A549 (cell line): ENCODE results near the gene CD300C. TPM values are rescaled to one million over a fixed set of nuclear protein-coding genes. Genes with fewer than 3 reads are reported as not detected.

Source experiments
- ATAC-seq, 2 experiments: fragments of 200-7000 bp in 1 of 2; fragments of >200 bp in 1 of 2; cut with Nextera tagmentation in 1 of 2; cut with Tn5 transposase in 1 of 2; 3 replicates each; pipeline versions ENCODE4 v1.8.0 to v1.9.1; 2018 to 2020; ENCODE audit warnings: mild to moderate bottlenecking in 1 of 2, moderate library complexity in 1 of 2
- CTCF ChIA-PET: fragments of 300-600 bp; sonication (Branson Sonifier 250); formaldehyde crosslinking; extraction: SDS; loops from one replicate; lab custom pipeline; 2021; ENCODE audit warnings: antibody characterized with exemption, inconsistent platforms; lab: Yijun Ruan, JAX
- POLR2A ChIA-PET: fragments of 350-600 bp; formaldehyde crosslinking; extraction: SDS; loops from one replicate; lab custom pipeline; 2021; ENCODE audit warnings: antibody characterized with exemption, inconsistent platforms; lab: Yijun Ruan, JAX
- DNase-seq, 2 experiments: peaks; one replicate each; pipeline versions ENCODE4 v3.0.0 to v3.0.0-alpha.2; 2011 to 2016; ENCODE audit warnings: low read depth in 1 of 2, low spot score in 1 of 2
- FAIRE-seq: peaks from 2 replicates; lab custom pipeline; 2011; peaks lifted over from hg19 to GRCh38; lab: Jason Lieb, UNC
- H3K27ac ChIP-seq, 2 experiments: fragments of >200 bp; sonication (Bioruptor Twin); formaldehyde crosslinking; 3 replicates each; pipeline ENCODE4 v1.5.1; 2016 to 2017
- H3K4me1 ChIP-seq: fragments of >200 bp; sonication (Bioruptor Twin); formaldehyde crosslinking; 3 replicates; pipeline ENCODE4 v1.6.1; 2016
- H3K4me2 ChIP-seq: fragments of >200 bp; sonication (Bioruptor Twin); formaldehyde crosslinking; 3 replicates; pipeline ENCODE4 v1.6.1; 2016
- H3K4me3 ChIP-seq: fragments of >200 bp; sonication (Bioruptor Twin); formaldehyde crosslinking; 3 replicates; pipeline ENCODE4 v1.5.1; 2016
- H3K9me3 ChIP-seq: fragments of >200 bp; sonication (Bioruptor Twin); formaldehyde crosslinking; 3 replicates; pipeline ENCODE4 v1.6.1; 2016
- ATOH8 ChIP-seq: fragments of 250-450 bp; sonication (Bioruptor Pico); IDR thresholded peaks from 2 replicates; pipeline ENCODE4 v1.5.0; 2020; ENCODE audit warnings: low read depth, mild to moderate bottlenecking, moderate library complexity
- BCL3 ChIP-seq: fragments of >200 bp; sonication (Bioruptor Twin); formaldehyde crosslinking; IDR thresholded peaks from 3 replicates; pipeline ENCODE4 v1.6.1; 2016
- CBX8 ChIP-seq: fragments of 200-600 bp; sonication (generic); IDR thresholded peaks from 2 replicates; pipeline ENCODE4 v1.6.1; 2016
- CEBPB ChIP-seq, 2 experiments: fragments of >200 bp in 1 of 2; sonication (Bioruptor Twin) in 1 of 2; formaldehyde crosslinking in 1 of 2; IDR thresholded peaks; 2 replicates each; pipeline ENCODE4 v1.6.1; 2012 to 2016
- CHD4 ChIP-seq: fragments of 200-600 bp; sonication (generic); IDR thresholded peaks from 2 replicates; pipeline ENCODE4 v1.6.1; 2016; ENCODE audit warnings: antibody characterized with exemption, mild to moderate bottlenecking, borderline replicate concordance
- HDAC2 ChIP-seq: fragments of 200-600 bp; sonication (generic); IDR thresholded peaks from 2 replicates; pipeline ENCODE4 v1.6.1; 2016
- HMGXB4 ChIP-seq: fragments of 250-450 bp; sonication (Bioruptor Pico); IDR thresholded peaks from 2 replicates; pipeline ENCODE4 v1.5.0; 2021; ENCODE audit warnings: mild to moderate bottlenecking, moderate library complexity, borderline replicate concordance
- HOXA7 ChIP-seq: fragments of 250-450 bp; sonication (Bioruptor Pico); IDR thresholded peaks from 2 replicates; pipeline ENCODE4 v1.5.0; 2020; ENCODE audit warnings: mild to moderate bottlenecking, moderate library complexity
- HOXB13 ChIP-seq: fragments of 250-450 bp; sonication (Bioruptor Pico); IDR thresholded peaks from 2 replicates; pipeline ENCODE4 v1.5.0; 2020; ENCODE audit warnings: low read depth, mild to moderate bottlenecking, moderate library complexity
- JUN ChIP-seq, 2 experiments: fragments of >200 bp; sonication (Bioruptor Twin); formaldehyde crosslinking; IDR thresholded peaks; 2 replicates in 1 of 2; 3 replicates in 1 of 2; pipeline ENCODE4 v1.6.1; 2016 to 2017
- KDM5A ChIP-seq: fragments of 200-600 bp; sonication (generic); IDR thresholded peaks from 2 replicates; pipeline ENCODE4 v1.6.1; 2016; ENCODE audit warnings: antibody characterized with exemption, mild to moderate bottlenecking
- MAFK ChIP-seq: fragments of 450-650 bp; IDR thresholded peaks from 2 replicates; pipeline ENCODE4 v1.6.1; 2014; ENCODE audit not compliant: partially characterized antibody
- MAX ChIP-seq: IDR thresholded peaks from 2 replicates; pipeline ENCODE4 v1.6.1; 2012
- NFE2L2 ChIP-seq: fragments of 150-350 bp; conservative IDR thresholded peaks from 2 replicates; pipeline ENCODE4 v1.6.1; 2014; ENCODE audit warnings: low read length
- PBX3 ChIP-seq: IDR thresholded peaks from 2 replicates; pipeline ENCODE4 v1.6.1; 2012
- PHF8 ChIP-seq: fragments of 200-600 bp; sonication (generic); IDR thresholded peaks from 2 replicates; pipeline ENCODE4 v1.6.1; 2016; ENCODE audit warnings: low read depth, mild to moderate bottlenecking, antibody characterized with exemption, moderate library complexity, borderline replicate concordance
- RAD21 ChIP-seq, 2 experiments: fragments of >200 bp in 1 of 2; sonication (Bioruptor Twin) in 1 of 2; formaldehyde crosslinking in 1 of 2; IDR thresholded peaks in 1 of 2; conservative IDR thresholded peaks in 1 of 2; 2 replicates in 1 of 2; 3 replicates in 1 of 2; pipeline ENCODE4 v1.6.1; 2012 to 2018; ENCODE audit warnings: inconsistent platforms in 1 of 2
- RARB ChIP-seq: fragments of 250-450 bp; sonication (Bioruptor Pico); IDR thresholded peaks from 2 replicates; pipeline ENCODE4 v1.8.0; 2021; ENCODE audit warnings: mild to moderate bottlenecking, moderate library complexity
- RCOR1 ChIP-seq: fragments of 150-350 bp; IDR thresholded peaks from 2 replicates; pipeline ENCODE4 v1.6.1; 2014; ENCODE audit warnings: antibody characterized with exemption, low read length, low read depth
- RFX5 ChIP-seq: fragments of 450-650 bp; IDR thresholded peaks from 2 replicates; pipeline ENCODE4 v1.7.1; 2014; ENCODE audit warnings: antibody characterized with exemption, mild to moderate bottlenecking, moderate library complexity
- TFCP2L1 ChIP-seq: fragments of 250-450 bp; sonication (Bioruptor Pico); IDR thresholded peaks from 2 replicates; pipeline ENCODE4 v1.5.0; 2021; ENCODE audit warnings: mild to moderate bottlenecking
- TP53 ChIP-seq: fragments of 250-450 bp; sonication (Bioruptor Pico); IDR thresholded peaks from 2 replicates; pipeline ENCODE4 v1.5.0; 2021; ENCODE audit warnings: mild to moderate bottlenecking, moderate library complexity
- USF2 ChIP-seq: fragments of 450-650 bp; IDR thresholded peaks from 2 replicates; pipeline ENCODE4 v1.6.1; 2014; ENCODE audit warnings: antibody characterized with exemption
- ZFP36 ChIP-seq: fragments of 450-650 bp; IDR thresholded peaks from 2 replicates; pipeline ENCODE4 v1.6.1; 2014; ENCODE audit warnings: borderline replicate concordance; ENCODE audit not compliant: partially characterized antibody
- ZNF302 ChIP-seq: fragments of 250-450 bp; sonication (Bioruptor Pico); IDR thresholded peaks from 2 replicates; pipeline ENCODE4 v1.9.0; 2021; ENCODE audit warnings: inconsistent platforms, mild to moderate bottlenecking, moderate library complexity
- ZSCAN20 ChIP-seq: fragments of 250-450 bp; sonication (Bioruptor Pico); IDR thresholded peaks from 2 replicates; pipeline ENCODE4 v1.8.0; 2022; ENCODE audit warnings: mild to moderate bottlenecking, moderate library complexity
- WGBS: methylation state at CpG from one replicate; pipeline ENCODE4 v1.1.6; 2017; ENCODE audit errors: missing lambda C conversion rate; 5-methylcytosine and 5-hydroxymethylcytosine counted together
- polyA plus RNA-seq, 4 experiments: library from polyadenylated mRNA; depleted of rRNA in 3 of 4; stranded (reverse); fragments of >200 nt; fragmentation: RNase III in 1 of 4; extraction: RNeasy Plus Mini Kit Qiagen cat#74134 plus additional on column Dnase treatment in 1 of 4; gene quantifications; 2 replicates in 3 of 4; 3 replicates in 1 of 4; pipeline ENCODE4 v1.2.3, GENCODE V29; 2011 to 2017

CD300C gene
- polyA plus RNA-seq, 2 of the 4 experiments (the other 2 are of a cell fraction), result not detected

- no peak for DNase-seq
- no peak for TF ChIP-seq ZFP36
- TF ChIP-seq NFE2L2, result no peak
- TF ChIP-seq RAD21 (conservative IDR thresholded peaks at IDR 0.05 in 1 of 2, IDR thresholded peaks at IDR 0.05 in 1 of 2), result no peak
- TF ChIP-seq ATOH8 (CRISPR knock-in tag), result no peak
- no peak for TF ChIP-seq PBX3
- no peak for TF ChIP-seq MAFK
- no peak for TF ChIP-seq RARB (CRISPR knock-in tag)
- TF ChIP-seq KDM5A, result no peak
- no peak for TF ChIP-seq HOXB13 (CRISPR knock-in tag)
- TF ChIP-seq HOXA7 (CRISPR knock-in tag), result no peak
- TF ChIP-seq CBX8, result no peak
- TF ChIP-seq PHF8, result no peak
- no peak for TF ChIP-seq USF2
- TF ChIP-seq HMGXB4, result no peak
- H3K4me2 ChIP-seq, result no peak overlapping the region
- no peaks in the 10 kb centered on the region for H3K4me1 ChIP-seq
- no peaks in the 10 kb centered on the region for H3K9me3 ChIP-seq
- no peak overlapping the region for H3K4me3 ChIP-seq
- WGBS, result 34% methylated on average over 11 of the region's 11 CpGs
- no peak for FAIRE-seq
- H3K27ac ChIP-seq, result no peak overlapping the region
- no peak for ATAC-seq
- POLR2A ChIA-PET, result no interaction called here
- CTCF ChIA-PET, result interaction anchor here (0.5 to 3.0 kb wide), 6 partner anchors 15 to 313 kb away, joined by 3 to 8 read pairs (median 6); partner anchors contain the start of gene CD300H
Measured at GRCh38 chr17:74524653-74525464, 21.1 kb downstream of the CD300C start.

- no peak for DNase-seq
- no peak for TF ChIP-seq RFX5
- TF ChIP-seq JUN (IDR thresholded peaks at IDR 0.05), result no peak
- no peak for TF ChIP-seq MAX
- no peak for TF ChIP-seq CHD4
- TF ChIP-seq HMGXB4, result no peak
- TF ChIP-seq CEBPB (IDR thresholded peaks at IDR 0.05), result no peak
- TF ChIP-seq TP53 (CRISPR knock-in tag), result no peak
- TF ChIP-seq BCL3, result no peak
- no peak for TF ChIP-seq RCOR1
- TF ChIP-seq KDM5A, result no peak
- no peak for TF ChIP-seq ZFP36
- TF ChIP-seq PHF8, result no peak
- TF ChIP-seq ZNF302, result no peak
- TF ChIP-seq TFCP2L1, result no peak
- no peak for TF ChIP-seq HOXA7 (CRISPR knock-in tag)
- no peak for TF ChIP-seq ZSCAN20
- TF ChIP-seq HDAC2, result no peak
- CTCF ChIA-PET, result interaction anchor here (1.2 to 2.2 kb wide), 2 partner anchors 27 to 144 kb away, joined by 3 to 7 read pairs; no protein-coding TSS in a partner anchor
- Histone ChIP-seq H3K4me3 (no peak overlapping the region), H3K27ac (no peak overlapping the region), H3K9me3 (0 out of 3 replicates have a peak, but pooled peaks cover 2% of the 10 kb centered on the region), H3K4me1 (no peaks in the 10 kb centered on the region), H3K4me2 (no peak overlapping the region)
- FAIRE-seq, result no peak
- POLR2A ChIA-PET, result no interaction called here
- no peak for ATAC-seq
- 19% methylated on average over 3 of the region's 3 CpGs for WGBS
Measured at GRCh38 chr17:74523308-74523707, 22.6 kb downstream of the CD300C start.
